Nephron progenitor cell (in vitro differentiated cells): Measurements from ENCODE around the gene B9D2.

Experiments used
- DNase-seq: peaks from one replicate; pipeline ENCODE4 v3.0.0; 2021
- H3K27ac Mint-ChIP-seq: 2 replicates; pipeline ENCODE4 v1.8.0; 2021; ENCODE audit warnings: mild to moderate bottlenecking, moderate library complexity, mixed read lengths
- H3K27me3 Mint-ChIP-seq: 2 replicates; pipeline ENCODE4 v1.8.0; 2021; ENCODE audit warnings: mild to moderate bottlenecking, low read depth, mixed read lengths; ENCODE audit not compliant: poor library complexity
- H3K36me3 Mint-ChIP-seq: 2 replicates; pipeline ENCODE4 v1.8.0; 2021; ENCODE audit warnings: low read depth, mixed read lengths
- H3K4me1 Mint-ChIP-seq: 2 replicates; pipeline ENCODE4 v1.8.0; 2021; ENCODE audit warnings: mixed read lengths
- H3K4me3 Mint-ChIP-seq: 2 replicates; pipeline ENCODE4 v1.8.0; 2021; ENCODE audit warnings: mild to moderate bottlenecking, moderate library complexity, mixed read lengths
- H3K9me3 Mint-ChIP-seq: 2 replicates; pipeline ENCODE4 v1.8.0; 2021; ENCODE audit warnings: mild to moderate bottlenecking, moderate library complexity, mixed read lengths
- CTCF ChIP-seq: fragments of 200-600 bp; sonication (generic); IDR thresholded peaks from 2 replicates; pipeline ENCODE4 v1.5.0; 2021; ENCODE audit warnings: antibody characterized with exemption

The B9D2 gene

GRCh38 chr19:41320568-41320967, 43.4 kb downstream of the B9D2 start:
- H3K27ac Mint-ChIP-seq: peak overlapping the region; percentile 85
- no peak for TF ChIP-seq CTCF
- H3K9me3 Mint-ChIP-seq: no peaks in the 10 kb centered on the region
- peaks cover 30% of the 10 kb centered on the region for H3K36me3 Mint-ChIP-seq
- DNase-seq: no peak
- H3K4me3 Mint-ChIP-seq: no peak overlapping the region
- no peaks in the 10 kb centered on the region for H3K27me3 Mint-ChIP-seq
- H3K4me1 Mint-ChIP-seq: peaks cover 64% of the 10 kb centered on the region

- H3K4me1 Mint-ChIP-seq: peaks cover 60% of the 10 kb centered on the region
- H3K27me3 Mint-ChIP-seq: no peaks in the 10 kb centered on the region
- H3K9me3 Mint-ChIP-seq: no peaks in the 10 kb centered on the region
- TF ChIP-seq CTCF: no peak
- peak overlapping the region; percentile 64 for H3K27ac Mint-ChIP-seq
- H3K4me3 Mint-ChIP-seq: no peak overlapping the region
- DNase-seq: no peak
- peaks cover 30% of the 10 kb centered on the region for H3K36me3 Mint-ChIP-seq
These were observed 43.8 kb downstream of the B9D2 start for GRCh38 chr19:41320185-41320518.

- TF ChIP-seq CTCF: no peak
- Mint-ChIP-seq H3K27ac (peak overlapping the region; percentile 64), H3K4me1 (peaks cover 55% of the 10 kb centered on the region), H3K36me3 (peaks cover 31% of the 10 kb centered on the region), H3K27me3 (no peaks in the 10 kb centered on the region), H3K9me3 (no peaks in the 10 kb centered on the region), H3K4me3 (no peak overlapping the region)
- no peak for DNase-seq
These were observed 44.3 kb downstream of the B9D2 start for GRCh38 chr19:41319500-41320184.

GRCh38 chr19:41318696-41319499, 45.1 kb downstream of the B9D2 start:
- TF ChIP-seq CTCF: no peak
- no peak overlapping the region for H3K27ac Mint-ChIP-seq
- peaks cover 38% of the 10 kb centered on the region for H3K36me3 Mint-ChIP-seq
- DNase-seq: no peak
- peaks cover 48% of the 10 kb centered on the region for H3K4me1 Mint-ChIP-seq
- no peaks in the 10 kb centered on the region for H3K9me3 Mint-ChIP-seq
- H3K27me3 Mint-ChIP-seq: no peaks in the 10 kb centered on the region
- no peak overlapping the region for H3K4me3 Mint-ChIP-seq

GRCh38 chr19:41316306-41316920, 47.5 kb downstream of the B9D2 start:
- Mint-ChIP-seq H3K27ac (no peak overlapping the region), H3K36me3 (peaks cover 51% of the 10 kb centered on the region), H3K27me3 (no peaks in the 10 kb centered on the region), H3K4me3 (no peak overlapping the region), H3K9me3 (no peaks in the 10 kb centered on the region), H3K4me1 (peaks cover 46% of the 10 kb centered on the region)
- TF ChIP-seq CTCF: no peak
- DNase-seq: no peak
